T-helper 1 cell treated with Interleukin-12 subunit alpha and Interleukin-12 subunit beta and Interleukin-4 antibody, amounts not matched to agents 30 ng/mL and 1 ng/mL, for 36 hours (primary cell): Measurements from ENCODE around the gene GDPGP1. TPM values are rescaled to one million over a fixed set of nuclear protein-coding genes. Genes with fewer than 3 reads are reported as not detected.

Source experiments
- intact Hi-C: fragments of 100-400 bp; cut with micrococcal nuclease; formaldehyde crosslinking; loops from one replicate; pipeline ENCODE4 v1.15.1; 2024
- total RNA-seq: library from RNA; stranded (reverse); gene quantifications from 2 replicates; pipeline ENCODE4 v1.2.3, GENCODE V29; 2022

The GDPGP1 gene
- total RNA-seq, result 17.9 and 19.3 TPM in 2 replicates

- intact Hi-C loops, result loop anchor here (1.0 to 10.0 kb wide), 15 partner anchors 15 to 900 kb away; partner anchors contain the start of genes AP3S2, IQGAP1, NGRN and POLG
Measured at GRCh38 chr15:90234096-90234988, at the start of gene GDPGP1. Gene GDPGP1, plus strand, starts transcription at chr15:90234209. Its CDS starts 6,700 bp downstream, at chr15:90240909.

- intact Hi-C loops, result loop anchor here (1.0 to 10.0 kb wide), 5 partner anchors 16 to 1390 kb away; partner anchors contain the start of genes GDPGP1, NGRN and SEMA4B
Measured at GRCh38 chr15:90184786-90185704, 49.0 kb upstream of the GDPGP1 start.

GRCh38 chr15:90187257-90187868 lies 46.6 kb upstream of the GDPGP1 start:
- intact Hi-C loops, result loop anchor here (10.0 kb wide), 1 partner anchor 1387 kb away; no protein-coding TSS in a partner anchor

GRCh38 chr15:90188065-90188464 lies 45.9 kb upstream of the GDPGP1 start:
- intact Hi-C loops, result loop anchor here (10.0 kb wide), 1 partner anchor 1387 kb away; no protein-coding TSS in a partner anchor

- intact Hi-C loops, result loop anchor here (10.0 kb wide), 1 partner anchor 1386 kb away; no protein-coding TSS in a partner anchor
Measured at GRCh38 chr15:90188914-90189748, 44.9 kb upstream of the GDPGP1 start.

- intact Hi-C loops, result loop anchor here (10.0 kb wide), 1 partner anchor 1385 kb away; no protein-coding TSS in a partner anchor
Measured at GRCh38 chr15:90189781-90190467, 44.1 kb upstream of the GDPGP1 start.

GRCh38 chr15:90190606-90191343 lies 43.2 kb upstream of the GDPGP1 start:
- intact Hi-C loops, result no loop called here

- intact Hi-C loops, result no loop called here
Measured at GRCh38 chr15:90191344-90191687, 42.7 kb upstream of the GDPGP1 start.

GRCh38 chr15:90191794-90192509 lies 42.1 kb upstream of the GDPGP1 start:
- intact Hi-C loops, result no loop called here

GRCh38 chr15:90192961-90193786 lies 40.8 kb upstream of the GDPGP1 start:
- intact Hi-C loops, result no loop called here

GRCh38 chr15:90194655-90195054 lies 39.4 kb upstream of the GDPGP1 start:
- intact Hi-C loops, result no loop called here

- intact Hi-C loops, result loop anchor here (1.0 kb wide), 5 partner anchors 16 to 98 kb away; partner anchors contain the start of genes GDPGP1, IDH2 and NGRN
Measured at GRCh38 chr15:90200534-90201129, 33.4 kb upstream of the GDPGP1 start.

GRCh38 chr15:90201130-90201943 lies 32.7 kb upstream of the GDPGP1 start, which contains the start of gene SEMA4B:
Gene SEMA4B, plus strand, starts transcription at chr15:90201330. Its CDS starts 249 bp downstream, at chr15:90201579.
- intact Hi-C loops, result loop anchor here (1.0 kb wide), 5 partner anchors 17 to 99 kb away; partner anchors contain the start of genes GDPGP1, IDH2 and NGRN

GRCh38 chr15:90201944-90202375 lies 32.0 kb upstream of the GDPGP1 start:
- intact Hi-C loops, result loop anchor here (1.0 kb wide), 5 partner anchors 18 to 100 kb away; partner anchors contain the start of genes GDPGP1, IDH2 and NGRN

GRCh38 chr15:90202929-90203328 lies 31.1 kb upstream of the GDPGP1 start:
- intact Hi-C loops, result no loop called here
